Epithelial cell of esophagus (primary cell): ENCODE measurements around the gene SERPINA5.

ENCODE experiments used
- DNase-seq: peaks from one replicate; pipeline ENCODE4 v3.0.0; 2010; ENCODE audit warnings: low read depth
- H3K4me3 ChIP-seq: 2 replicates; pipeline ENCODE4 v1.5.1; 2011; ENCODE audit warnings: mild to moderate bottlenecking, low read length, control low read depth
- TF ChIP-seq, protein P1 (sequence below): IDR thresholded peaks from 2 replicates; pipeline ENCODE4 v1.5.1; 2011; ENCODE audit warnings: low read depth, mild to moderate bottlenecking, low read length, control low read depth, inconsistent platforms; ENCODE audit not compliant: insufficient read depth; ENCODE audit errors: missing control alignments

SERPINA5 gene

DNA sequence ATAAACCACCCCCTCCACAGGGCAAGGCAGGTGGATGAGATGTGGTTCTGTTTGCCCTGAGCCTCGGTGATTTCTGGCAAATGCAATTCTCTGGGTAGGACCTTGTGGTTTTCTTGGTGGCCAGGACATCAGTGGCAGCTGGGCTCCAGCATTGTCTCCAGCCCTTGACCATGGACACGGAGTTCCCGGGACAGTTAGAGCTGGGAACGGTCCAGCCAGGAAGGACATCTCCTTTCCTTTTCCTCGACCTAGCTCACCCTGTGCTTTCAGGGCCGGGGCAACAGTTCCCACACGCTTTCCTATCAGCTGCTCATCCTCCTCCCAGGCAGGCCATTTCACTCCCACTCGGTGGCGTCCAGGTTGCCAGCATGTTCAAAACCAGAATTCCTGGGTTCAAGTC, 10.8 kb upstream of the SERPINA5 start:
- no peak overlapping the region for H3K4me3 ChIP-seq
- TF ChIP-seq, protein P1, sequence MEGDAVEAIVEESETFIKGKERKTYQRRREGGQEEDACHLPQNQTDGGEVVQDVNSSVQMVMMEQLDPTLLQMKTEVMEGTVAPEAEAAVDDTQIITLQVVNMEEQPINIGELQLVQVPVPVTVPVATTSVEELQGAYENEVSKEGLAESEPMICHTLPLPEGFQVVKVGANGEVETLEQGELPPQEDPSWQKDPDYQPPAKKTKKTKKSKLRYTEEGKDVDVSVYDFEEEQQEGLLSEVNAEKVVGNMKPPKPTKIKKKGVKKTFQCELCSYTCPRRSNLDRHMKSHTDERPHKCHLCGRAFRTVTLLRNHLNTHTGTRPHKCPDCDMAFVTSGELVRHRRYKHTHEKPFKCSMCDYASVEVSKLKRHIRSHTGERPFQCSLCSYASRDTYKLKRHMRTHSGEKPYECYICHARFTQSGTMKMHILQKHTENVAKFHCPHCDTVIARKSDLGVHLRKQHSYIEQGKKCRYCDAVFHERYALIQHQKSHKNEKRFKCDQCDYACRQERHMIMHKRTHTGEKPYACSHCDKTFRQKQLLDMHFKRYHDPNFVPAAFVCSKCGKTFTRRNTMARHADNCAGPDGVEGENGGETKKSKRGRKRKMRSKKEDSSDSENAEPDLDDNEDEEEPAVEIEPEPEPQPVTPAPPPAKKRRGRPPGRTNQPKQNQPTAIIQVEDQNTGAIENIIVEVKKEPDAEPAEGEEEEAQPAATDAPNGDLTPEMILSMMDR: no peak
- no peak for DNase-seq

DNA sequence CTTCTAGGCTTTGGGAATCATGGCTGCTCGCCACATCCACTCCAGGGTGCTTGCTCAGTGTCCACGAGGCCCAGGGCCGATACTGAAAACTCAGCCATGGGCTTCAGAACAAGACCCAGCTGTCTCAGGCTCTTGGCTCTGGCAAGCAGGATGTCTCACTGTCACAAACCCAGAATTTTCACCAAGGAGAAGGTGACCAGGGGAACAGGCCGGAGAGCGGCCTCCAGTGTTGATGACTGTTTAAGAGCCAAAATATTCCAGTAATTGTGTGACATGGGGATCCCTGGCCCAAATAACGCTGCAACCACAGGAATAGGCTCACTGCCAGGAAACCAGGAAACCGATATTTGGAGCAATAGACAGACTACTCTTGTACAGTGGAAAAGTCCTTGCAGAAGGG, 9.8 kb upstream of the SERPINA5 start:
- TF ChIP-seq, protein P1: no peak
- no peak overlapping the region for H3K4me3 ChIP-seq
- DNase-seq: no peak

DNA sequence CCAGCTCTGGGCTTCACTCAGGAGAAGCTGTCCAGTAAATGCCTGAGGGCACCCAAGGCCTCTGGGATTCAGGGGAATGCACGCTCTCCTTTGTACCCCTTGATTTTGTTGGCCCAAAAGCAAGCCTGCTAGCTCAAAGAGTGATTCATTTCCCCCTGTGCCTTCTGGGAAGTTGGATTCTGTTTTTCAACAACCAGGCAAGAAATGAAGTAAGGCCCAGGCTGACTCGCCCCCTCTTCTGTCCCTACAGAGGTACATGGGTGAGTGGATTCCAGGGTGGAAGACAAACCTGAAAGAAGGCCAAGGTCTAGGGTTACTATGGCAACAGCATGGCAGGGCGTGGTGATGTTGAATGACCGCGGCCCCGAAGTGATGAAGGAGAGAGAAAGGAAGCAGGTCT, 9.3 kb upstream of the SERPINA5 start:
- TF ChIP-seq, protein P1: no peak
- DNase-seq: peak; percentile 2

DNA sequence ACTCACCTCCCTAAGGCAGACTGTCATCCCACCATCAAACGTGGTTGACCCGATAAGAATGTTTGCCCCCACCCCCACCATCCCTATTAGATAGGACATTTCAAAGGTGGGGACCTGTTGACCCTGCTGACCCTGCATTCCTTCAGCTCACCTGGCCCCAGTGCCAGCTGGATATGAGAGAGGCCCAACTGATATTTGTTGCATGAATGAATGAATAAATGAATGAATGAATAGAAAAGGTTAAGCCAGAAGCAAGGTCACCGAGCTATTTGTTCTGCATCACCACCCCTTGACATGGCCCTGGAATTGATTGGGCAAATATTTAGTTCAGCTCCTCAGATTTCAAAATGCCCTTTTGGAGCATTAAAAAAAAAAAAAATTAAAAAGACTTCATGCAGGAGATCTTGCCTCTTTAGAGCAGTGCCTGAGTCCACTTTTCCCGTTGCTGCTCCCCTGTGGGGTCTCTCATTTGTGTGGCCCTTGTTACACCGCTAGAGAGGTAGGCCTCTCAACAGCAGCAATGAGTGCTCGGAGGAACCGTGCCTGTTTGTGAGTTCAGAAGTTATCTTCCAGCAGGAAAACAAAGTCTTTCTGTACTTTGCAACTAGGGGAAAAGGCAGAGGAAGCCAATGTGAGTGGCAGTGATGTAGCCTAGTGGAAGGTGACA, 8.5 kb upstream of the SERPINA5 start:
- no peak for DNase-seq
- TF ChIP-seq, protein P1: no peak
- H3K4me3 ChIP-seq: no peak overlapping the region

More for the DNA sequence above, 9.3 kb upstream of the SERPINA5 start:
- no peak overlapping the region for H3K4me3 ChIP-seq

DNA sequence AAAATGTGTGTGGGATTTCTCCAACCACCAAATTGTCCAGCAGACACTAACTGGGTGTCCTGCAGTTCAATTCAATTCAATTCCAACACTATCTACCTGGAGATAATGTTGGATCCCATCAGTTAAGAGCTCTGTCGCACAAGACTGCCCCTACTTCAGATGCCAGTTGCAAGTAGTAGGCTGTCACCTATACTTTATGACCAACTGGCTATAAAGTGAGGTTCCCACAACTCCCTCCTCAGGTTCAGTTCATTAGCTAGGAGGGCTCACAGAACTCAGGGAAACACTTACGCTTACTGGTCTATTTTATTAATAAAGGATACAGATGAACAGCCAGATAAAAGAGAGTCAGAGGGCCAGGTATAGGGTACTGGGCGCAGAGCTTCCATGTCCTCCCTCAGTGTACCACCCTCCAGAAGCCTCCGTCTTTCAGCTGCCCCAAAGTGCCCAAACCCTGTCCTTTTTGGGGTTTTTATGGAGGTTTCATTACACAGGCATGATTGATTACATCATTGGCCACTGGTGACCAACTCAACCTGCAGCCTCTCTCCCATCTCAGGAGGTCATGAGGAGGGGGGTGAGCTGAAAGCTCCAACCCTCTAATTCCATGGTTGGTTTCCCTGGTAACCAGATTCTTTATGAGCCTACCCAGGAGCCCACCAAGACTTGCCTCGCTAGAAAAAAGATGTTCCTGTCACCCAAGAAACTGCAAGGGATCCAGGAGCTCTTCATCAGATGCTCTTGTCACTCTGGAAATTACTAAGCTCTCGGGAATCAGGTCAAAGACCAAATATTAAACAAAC, 7.5 kb upstream of the SERPINA5 start:
- TF ChIP-seq, protein P1: no peak

DNA sequence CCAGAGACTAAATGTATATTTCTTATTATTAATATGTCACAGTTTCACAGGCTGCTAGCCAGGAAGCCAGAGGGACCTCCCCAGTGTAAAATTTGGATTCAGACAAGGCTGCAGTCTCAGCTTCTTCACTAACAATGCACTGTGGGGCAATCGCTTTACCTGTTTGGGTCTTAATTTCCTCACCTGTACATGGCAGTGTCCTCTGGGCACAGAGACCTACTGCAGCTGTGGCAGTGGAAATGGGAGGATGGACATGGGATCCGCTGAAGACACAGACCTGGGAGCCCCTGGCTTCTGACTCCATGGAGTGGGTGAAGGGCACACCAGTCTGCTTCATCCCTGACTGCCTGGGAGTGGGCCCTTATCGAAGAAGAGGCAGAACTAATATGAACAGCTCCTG, 6.9 kb upstream of the SERPINA5 start:
- TF ChIP-seq, protein P1: no peak
- no peak overlapping the region for H3K4me3 ChIP-seq
- DNase-seq: no peak

More for the DNA sequence above, 7.5 kb upstream of the SERPINA5 start:
- no peak overlapping the region for H3K4me3 ChIP-seq
- no peak for DNase-seq
